Gastrocnemius medialis (tissue), 4 donors: Measurements from ENCODE around the gene TPX2. TPM values are rescaled to one million over a fixed set of nuclear protein-coding genes. Genes with fewer than 3 reads are reported as not detected.
"Not testable (repeated sequence)": the region's sequence is repeated elsewhere in the genome, so short reads cannot be mapped to it uniquely, and the experiment has no call there.

ENCODE experiments used
- ATAC-seq, 2 donors: fragments of 150-250 bp; one replicate each; pipeline ENCODE4 v1.9.1; 2016
- DNase-seq, 2 donors: peaks; one replicate each; pipeline ENCODE4 v3.0.0-alpha.2; 2019
- H3K27ac ChIP-seq, 4 donors: fragments of 200-600 bp; sonication (generic); 1 replicate in 1 of 4; 2 replicates in 3 of 4; pipeline ENCODE4 v1.5.1; 2016 to 2018; ENCODE audit warnings: mild to moderate bottlenecking in 2 of 4, moderate library complexity in 1 of 4
- H3K27me3 ChIP-seq, 3 donors: fragments of 200-600 bp; sonication (generic) in 2 of 3; 1 replicate in 1 of 3; 2 replicates in 2 of 3; pipeline versions ENCODE4 v1.5.1 to v1.6.0; 2016 to 2019; ENCODE audit warnings: mild to moderate bottlenecking in 1 of 3, moderate library complexity in 1 of 3
- H3K36me3 ChIP-seq, 2 donors: fragments of 200-600 bp; sonication (generic) in 1 of 2; one replicate each; pipeline ENCODE4 v1.5.1; 2017 to 2018
- H3K4me1 ChIP-seq, 2 donors: fragments of 200-600 bp; sonication (generic) in 1 of 2; one replicate each; pipeline ENCODE4 v1.5.1; 2016 to 2017; ENCODE audit warnings: mild to moderate bottlenecking in 2 of 2
- H3K4me3 ChIP-seq, 4 donors: fragments of 200-600 bp; sonication (generic) in 3 of 4; 1 replicate in 1 of 4; 2 replicates in 3 of 4; pipeline ENCODE4 v1.5.1; 2016 to 2019; ENCODE audit warnings: mild to moderate bottlenecking in 2 of 4
- H3K9me3 ChIP-seq, 3 donors: fragments of 200-600 bp; sonication (generic) in 2 of 3; 1 replicate in 1 of 3; 2 replicates in 2 of 3; pipeline ENCODE4 v1.5.1; 2016 to 2019
- CTCF ChIP-seq, 5 experiments: fragments of 450-650 bp in 3 of 5; fragments of 200-600 bp in 2 of 5; sonication (generic) in 2 of 5; IDR thresholded peaks in 4 of 5; conservative IDR thresholded peaks in 1 of 5; 1 replicate in 4 of 5; 2 replicates in 1 of 5; pipeline ENCODE4 v1.5.1; 2016 to 2019; ENCODE audit warnings: antibody characterized with exemption in 5 of 5, mild to moderate bottlenecking in 3 of 5, moderate library complexity in 3 of 5
- POLR2A ChIP-seq, 2 donors: fragments of 450-650 bp; IDR thresholded peaks; one replicate each; pipeline ENCODE4 v1.6.1; 2017; ENCODE audit warnings: antibody characterized with exemption in 2 of 2, mild to moderate bottlenecking in 2 of 2, moderate library complexity in 2 of 2
- in situ Hi-C, 4 donors: fragments of 200-750 bp; cut with MboI; loops; one replicate each; pipeline versions ENCODE4 v1.15.0 to v1.8.0; 2017; ENCODE audit warnings: low sequenced_read_pairs in 4 of 4
- intact Hi-C: fragments of 100-400 bp; cut with DNase I; formaldehyde crosslinking; loops from one replicate; pipeline ENCODE4 v1.15.1; 2023; ENCODE audit warnings: low total_unique reads
- total RNA-seq, 4 donors: library from RNA; depleted of rRNA; stranded (reverse); fragments of >200 nt; gene quantifications; one replicate each; pipeline versions ENCODE4 v1.1.0 to v1.2.3, GENCODE V29; 2016

The TPX2 gene
- total RNA-seq, 4 donors from 2014 or later = 0.46 to 1.9 (median 1.0) TPM

- no peak for TF ChIP-seq POLR2A (IDR thresholded peaks at IDR 0.05)
- TF ChIP-seq CTCF (IDR thresholded peaks at IDR 0.05 in 4 of 5, conservative IDR thresholded peaks at IDR 0.05 in 1 of 5) = no peak
- H3K4me1 ChIP-seq = peaks cover 80 to 82% of the 10 kb centered on the region in 2 donors
- peak overlapping the region; percentile 87 to 95 (median 93) for H3K27ac ChIP-seq
- no peak for DNase-seq
- no peak for ATAC-seq
- H3K9me3 ChIP-seq = no peaks in the 10 kb centered on the region
- in situ Hi-C loops (loop anchor here in 2 of 4 donors (10.0 to 25.0 kb wide), 2 partner anchors 66 to 149 kb away; no protein-coding TSS in a partner anchor), intact Hi-C loops (no loop called here)
- no peaks in the 10 kb centered on the region for H3K27me3 ChIP-seq
- no peak overlapping the region for H3K4me3 ChIP-seq
- no peaks in the 10 kb centered on the region for H3K36me3 ChIP-seq
Observed at GRCh38 chr20:31811198-31811597, 72.1 kb downstream of the TPX2 start.

DNA sequence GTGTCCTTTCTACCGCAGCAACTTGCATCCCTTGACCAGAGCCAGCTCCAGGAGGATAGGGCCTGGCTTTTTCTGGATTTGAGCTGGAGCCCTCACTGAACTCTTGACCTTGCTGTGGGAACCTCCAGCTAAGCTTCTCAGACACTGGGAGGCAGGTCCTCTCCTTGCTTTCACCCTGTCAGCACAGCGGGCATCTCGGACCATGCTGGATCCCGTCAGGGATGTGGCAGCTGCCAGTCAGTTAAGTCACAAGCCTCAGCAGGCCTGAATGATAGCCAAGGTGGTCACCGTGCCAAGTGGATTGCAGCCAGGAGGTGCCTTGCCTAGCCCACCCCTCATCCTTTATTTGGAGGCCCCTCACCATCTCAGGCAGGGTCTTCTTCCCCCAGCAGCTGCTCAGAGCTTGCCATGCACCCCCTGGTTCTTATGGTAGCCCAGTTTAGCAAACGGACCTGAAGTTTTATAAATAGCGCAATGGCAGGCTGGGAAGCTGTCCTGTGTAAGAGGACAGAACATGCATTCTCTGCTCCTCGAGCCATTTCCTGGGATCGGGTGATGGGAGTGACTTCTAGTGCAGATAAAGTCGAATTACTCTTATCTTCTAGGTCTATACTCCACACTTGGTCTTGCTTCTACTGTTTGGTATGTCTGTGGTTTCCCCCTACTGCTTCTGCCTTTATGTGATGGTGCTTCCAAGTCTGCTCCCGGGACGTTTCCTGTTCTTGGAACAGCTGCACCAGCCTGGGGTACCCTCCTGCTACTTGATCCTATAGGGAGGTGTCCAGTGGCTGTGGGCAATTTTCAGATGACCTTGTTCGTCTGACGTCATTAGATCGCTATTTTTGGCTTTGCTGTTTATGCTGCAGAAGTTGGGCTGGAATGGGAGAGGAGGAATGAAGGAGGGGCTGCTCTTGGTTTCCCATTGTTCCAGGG lies 73.0 kb downstream of the TPX2 start:
- H3K4me3 ChIP-seq = peak overlapping the region; percentile 5 to 38 (median 22)
- peak; percentile 7 to 41 for TF ChIP-seq POLR2A (IDR thresholded peaks at IDR 0.05)
- no peak for TF ChIP-seq CTCF (IDR thresholded peaks at IDR 0.05 in 4 of 5, conservative IDR thresholded peaks at IDR 0.05 in 1 of 5)
- ATAC-seq (peak; percentile 72 to 80), DNase-seq (peak; percentile 57 to 90)
- no peaks in the 10 kb centered on the region for H3K9me3 ChIP-seq
- H3K36me3 ChIP-seq = no peaks in the 10 kb centered on the region
- in situ Hi-C loops = loop anchor here in 2 of 4 donors (10.0 to 25.0 kb wide), 2 partner anchors 67 to 150 kb away; no protein-coding TSS in a partner anchor
- H3K27me3 ChIP-seq = no peaks in the 10 kb centered on the region
- intact Hi-C loops = no loop called here
- peaks cover 73 to 81% of the 10 kb centered on the region in 2 donors for H3K4me1 ChIP-seq
- peak overlapping the region; percentile 87 to 95 (median 93) for H3K27ac ChIP-seq

- DNase-seq (no peak), ATAC-seq (no peak)
- TF ChIP-seq CTCF (IDR thresholded peaks at IDR 0.05 in 4 of 5, conservative IDR thresholded peaks at IDR 0.05 in 1 of 5) = no peak
- no peak for TF ChIP-seq POLR2A (IDR thresholded peaks at IDR 0.05)
- Histone ChIP-seq H3K27me3 (no peaks in the 10 kb centered on the region), H3K4me3 (no peak overlapping the region), H3K9me3 (no peaks in the 10 kb centered on the region), H3K27ac (peak overlapping the region; percentile 87 to 95 (median 93)), H3K36me3 (no peaks in the 10 kb centered on the region), H3K4me1 (peaks cover 70 to 77% of the 10 kb centered on the region in 2 donors)
- in situ Hi-C loops (loop anchor here in 2 of 4 donors (10.0 to 25.0 kb wide), 2 partner anchors 69 to 151 kb away; no protein-coding TSS in a partner anchor), intact Hi-C loops (no loop called here)
Observed at GRCh38 chr20:31813611-31814010, 74.5 kb downstream of the TPX2 start.

DNA sequence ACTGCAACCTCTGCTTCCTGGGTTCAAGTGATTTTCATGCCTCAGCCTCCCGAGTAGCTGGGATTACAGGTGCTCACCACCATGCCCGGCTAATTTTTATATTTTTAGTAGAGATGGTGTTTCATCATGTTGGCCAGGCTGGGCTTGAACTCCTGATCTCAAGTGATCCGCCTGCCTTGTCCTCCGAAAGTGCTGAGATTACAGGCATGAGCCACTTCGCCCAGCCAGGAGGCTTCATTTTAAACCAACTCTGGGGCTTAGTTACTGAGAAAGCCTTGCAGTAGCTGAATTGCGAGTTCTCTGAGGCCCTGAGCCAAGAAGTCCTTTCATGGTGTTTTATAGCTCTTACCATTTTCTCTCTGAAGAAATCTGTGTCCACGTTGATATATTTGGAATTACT lies 75.1 kb downstream of the TPX2 start:
- H3K27ac ChIP-seq = peak overlapping the region; percentile 87 to 95 (median 93)
- in situ Hi-C loops = loop anchor here in 2 of 4 donors (10.0 to 25.0 kb wide), 2 partner anchors 69 to 152 kb away; no protein-coding TSS in a partner anchor
- DNase-seq, H3K27me3 ChIP-seq, H3K9me3 ChIP-seq, H3K36me3 ChIP-seq, H3K4me3 ChIP-seq, intact Hi-C loops, ATAC-seq: not testable (repeated sequence)
- peaks cover 74 to 82% of the 10 kb centered on the region in 2 donors for H3K4me1 ChIP-seq
